Vagina (tissue), 2 donors: ENCODE results near the gene RYR3.

ENCODE experiments used
- CTCF ChIP-seq, 3 experiments: fragments of 450-650 bp in 2 of 3; fragments of 200-600 bp in 1 of 3; sonication (generic) in 1 of 3; IDR thresholded peaks; one replicate each; pipeline ENCODE4 v1.5.1; 2017 to 2019; ENCODE audit warnings: antibody characterized with exemption in 3 of 3, mild to moderate bottlenecking in 2 of 3, moderate library complexity in 2 of 3
- POLR2A ChIP-seq, 2 donors: fragments of 450-650 bp; IDR thresholded peaks; one replicate each; pipeline ENCODE4 v1.6.1; 2017; ENCODE audit warnings: antibody characterized with exemption in 2 of 2, mild to moderate bottlenecking in 2 of 2, moderate library complexity in 2 of 2
- POLR2AphosphoS5 ChIP-seq, 2 donors: sonication (generic); formaldehyde crosslinking; IDR thresholded peaks; one replicate each; pipeline ENCODE4 v1.9.0; 2017; ENCODE audit warnings: antibody characterized with exemption in 2 of 2, mild to moderate bottlenecking in 2 of 2, low read depth in 1 of 2; ENCODE audit not compliant: insufficient read depth in 1 of 2

DNA sequence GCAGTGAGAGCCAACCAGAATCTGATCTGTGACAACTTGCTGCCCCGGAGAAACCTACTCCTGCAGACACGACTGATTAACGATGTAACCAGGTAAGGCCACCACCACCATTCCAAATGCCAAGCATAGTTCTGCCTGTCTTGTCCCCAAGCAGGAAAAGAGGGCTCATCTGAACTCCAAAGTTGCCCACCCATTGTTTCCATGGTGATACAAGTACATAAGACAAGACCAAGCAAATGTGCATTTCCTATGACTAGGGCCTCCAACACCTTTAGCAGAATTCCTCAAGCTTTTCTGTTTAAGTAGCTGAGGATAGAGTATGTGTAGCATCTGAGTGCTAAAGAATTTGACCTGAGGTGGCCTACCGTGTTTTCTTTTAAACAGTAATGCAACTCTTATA lies 290.7 kb downstream of the RYR3 start:
- TF ChIP-seq CTCF (IDR thresholded peaks at IDR 0.05) (no peak), POLR2AphosphoS5 (IDR thresholded peaks at IDR 0.05; ENCODE audit: insufficient read depth in 1 of 2, low read depth in 1 of 2) (no peak), POLR2A (IDR thresholded peaks at IDR 0.05) (no peak)
